Ishikawa (cell line): Measurements from ENCODE around the gene PTPRD.

Experiments
- CEBPB ChIP-seq: IDR thresholded peaks from 2 replicates; pipeline ENCODE4 v1.6.1; 2012
- CREB1 ChIP-seq: IDR thresholded peaks from 2 replicates; pipeline ENCODE4 v1.6.1; 2012; ENCODE audit warnings: low read depth
- EGR1 ChIP-seq: IDR thresholded peaks from 2 replicates; pipeline ENCODE4 v1.6.1; 2012
- EP300 ChIP-seq: IDR thresholded peaks from 2 replicates; pipeline ENCODE4 v1.6.1; 2012; ENCODE audit warnings: borderline replicate concordance
- FOXM1 ChIP-seq: IDR thresholded peaks from 2 replicates; pipeline ENCODE4 v1.6.1; 2012; ENCODE audit warnings: low read depth, borderline replicate concordance
- NFIC ChIP-seq: IDR thresholded peaks from 2 replicates; pipeline ENCODE4 v1.6.1; 2012
- RAD21 ChIP-seq: IDR thresholded peaks from 2 replicates; pipeline ENCODE4 v1.6.1; 2012; ENCODE audit warnings: low read depth
- TAF1 ChIP-seq: IDR thresholded peaks from 2 replicates; pipeline ENCODE4 v1.6.1; 2012; ENCODE audit warnings: low read depth, mild to moderate bottlenecking
- TCF12 ChIP-seq: IDR thresholded peaks from 2 replicates; pipeline ENCODE4 v1.6.1; 2012; ENCODE audit warnings: low read depth
- TEAD4 ChIP-seq: IDR thresholded peaks from 2 replicates; pipeline ENCODE4 v1.6.1; 2012
- YY1 ChIP-seq: IDR thresholded peaks from 2 replicates; pipeline ENCODE4 v1.6.1; 2012; ENCODE audit warnings: low read depth
- ZBTB7A ChIP-seq: IDR thresholded peaks from 2 replicates; pipeline ENCODE4 v1.6.1; 2012; ENCODE audit warnings: low read depth
- TF ChIP-seq, protein P1 (sequence below): IDR thresholded peaks from 2 replicates; pipeline ENCODE4 v1.6.1; 2012
- TF ChIP-seq, protein P2 (sequence below): IDR thresholded peaks from 2 replicates; pipeline ENCODE4 v1.6.1; 2012
- TF ChIP-seq, protein P3 (sequence below): IDR thresholded peaks from 2 replicates; pipeline ENCODE4 v1.6.1; 2012; ENCODE audit warnings: low read depth, mild to moderate bottlenecking

PTPRD gene

DNA sequence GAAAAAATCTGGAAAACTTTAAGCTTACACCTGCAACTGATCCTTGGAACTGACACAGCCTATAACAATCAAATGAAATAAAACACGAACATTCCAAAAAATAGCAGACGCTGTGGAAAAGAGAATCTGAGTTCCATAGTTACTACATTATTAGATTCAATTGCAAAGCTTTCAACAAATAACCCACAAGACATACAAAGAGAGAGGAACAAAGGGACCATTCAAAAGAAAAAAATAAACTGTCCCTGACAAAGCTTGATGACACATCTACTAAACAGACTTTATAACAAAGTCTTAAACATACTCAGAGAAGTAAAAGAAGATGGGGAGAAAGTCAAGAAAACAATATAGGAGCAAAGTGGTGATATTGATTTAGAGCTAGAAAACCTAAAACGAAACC, 1123.6 kb downstream of the PTPRD start:
- TF ChIP-seq RAD21 (no peak), TEAD4 (no peak), TAF1 (no peak), ZBTB7A (no peak)

DNA sequence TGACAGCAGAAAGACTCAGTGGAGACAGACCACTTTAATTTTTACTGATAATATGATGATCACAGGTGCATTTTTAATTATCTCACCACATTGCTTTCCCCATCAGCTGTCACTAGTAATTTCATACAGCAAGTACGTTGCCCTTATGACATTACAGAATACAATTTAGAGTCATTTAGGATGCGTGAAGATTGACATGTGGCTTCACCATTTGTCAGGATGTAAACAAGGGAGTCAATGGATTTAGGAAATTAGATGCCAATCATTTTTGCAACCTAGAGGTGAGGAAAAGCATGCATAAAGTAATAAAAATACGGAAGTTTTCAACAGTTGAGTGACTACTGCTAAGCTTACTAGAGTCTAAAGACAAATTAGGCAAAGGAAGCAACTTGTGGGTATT, 1129.6 kb downstream of the PTPRD start:
- TF ChIP-seq TCF12 (no peak), TAF1 (no peak), CREB1 (no peak), RAD21 (no peak), FOXM1 (no peak), TEAD4 (no peak), EP300 (no peak), NFIC (no peak), EGR1 (no peak), CEBPB (no peak), ZBTB7A (no peak), YY1 (no peak)
- TF ChIP-seq, protein P1, sequence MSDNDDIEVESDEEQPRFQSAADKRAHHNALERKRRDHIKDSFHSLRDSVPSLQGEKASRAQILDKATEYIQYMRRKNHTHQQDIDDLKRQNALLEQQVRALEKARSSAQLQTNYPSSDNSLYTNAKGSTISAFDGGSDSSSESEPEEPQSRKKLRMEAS = no peak
- TF ChIP-seq, protein P2, sequence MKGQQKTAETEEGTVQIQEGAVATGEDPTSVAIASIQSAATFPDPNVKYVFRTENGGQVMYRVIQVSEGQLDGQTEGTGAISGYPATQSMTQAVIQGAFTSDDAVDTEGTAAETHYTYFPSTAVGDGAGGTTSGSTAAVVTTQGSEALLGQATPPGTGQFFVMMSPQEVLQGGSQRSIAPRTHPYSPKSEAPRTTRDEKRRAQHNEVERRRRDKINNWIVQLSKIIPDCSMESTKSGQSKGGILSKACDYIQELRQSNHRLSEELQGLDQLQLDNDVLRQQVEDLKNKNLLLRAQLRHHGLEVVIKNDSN = no peak
- TF ChIP-seq, protein P3, sequence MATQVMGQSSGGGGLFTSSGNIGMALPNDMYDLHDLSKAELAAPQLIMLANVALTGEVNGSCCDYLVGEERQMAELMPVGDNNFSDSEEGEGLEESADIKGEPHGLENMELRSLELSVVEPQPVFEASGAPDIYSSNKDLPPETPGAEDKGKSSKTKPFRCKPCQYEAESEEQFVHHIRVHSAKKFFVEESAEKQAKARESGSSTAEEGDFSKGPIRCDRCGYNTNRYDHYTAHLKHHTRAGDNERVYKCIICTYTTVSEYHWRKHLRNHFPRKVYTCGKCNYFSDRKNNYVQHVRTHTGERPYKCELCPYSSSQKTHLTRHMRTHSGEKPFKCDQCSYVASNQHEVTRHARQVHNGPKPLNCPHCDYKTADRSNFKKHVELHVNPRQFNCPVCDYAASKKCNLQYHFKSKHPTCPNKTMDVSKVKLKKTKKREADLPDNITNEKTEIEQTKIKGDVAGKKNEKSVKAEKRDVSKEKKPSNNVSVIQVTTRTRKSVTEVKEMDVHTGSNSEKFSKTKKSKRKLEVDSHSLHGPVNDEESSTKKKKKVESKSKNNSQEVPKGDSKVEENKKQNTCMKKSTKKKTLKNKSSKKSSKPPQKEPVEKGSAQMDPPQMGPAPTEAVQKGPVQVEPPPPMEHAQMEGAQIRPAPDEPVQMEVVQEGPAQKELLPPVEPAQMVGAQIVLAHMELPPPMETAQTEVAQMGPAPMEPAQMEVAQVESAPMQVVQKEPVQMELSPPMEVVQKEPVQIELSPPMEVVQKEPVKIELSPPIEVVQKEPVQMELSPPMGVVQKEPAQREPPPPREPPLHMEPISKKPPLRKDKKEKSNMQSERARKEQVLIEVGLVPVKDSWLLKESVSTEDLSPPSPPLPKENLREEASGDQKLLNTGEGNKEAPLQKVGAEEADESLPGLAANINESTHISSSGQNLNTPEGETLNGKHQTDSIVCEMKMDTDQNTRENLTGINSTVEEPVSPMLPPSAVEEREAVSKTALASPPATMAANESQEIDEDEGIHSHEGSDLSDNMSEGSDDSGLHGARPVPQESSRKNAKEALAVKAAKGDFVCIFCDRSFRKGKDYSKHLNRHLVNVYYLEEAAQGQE = no peak

DNA sequence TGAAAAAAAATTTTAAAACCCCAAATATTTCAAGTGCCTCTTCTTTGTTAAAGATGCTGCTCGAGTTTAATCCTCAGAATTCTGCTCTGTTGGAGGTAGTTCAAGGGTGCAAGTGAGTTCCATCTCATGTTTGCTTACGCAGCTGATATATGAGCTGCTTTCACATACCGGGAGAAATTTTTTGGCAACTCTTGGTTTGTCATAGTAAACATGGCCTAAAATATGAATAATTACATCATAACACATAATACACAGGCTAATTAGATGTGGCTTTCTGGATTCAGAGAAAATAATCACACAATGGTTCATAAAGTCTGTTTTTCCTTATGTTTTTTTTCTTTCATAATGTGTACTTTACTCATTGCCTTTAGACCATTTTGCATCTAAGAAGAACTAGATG, 1134.1 kb downstream of the PTPRD start:
- TF ChIP-seq, protein P1 = no peak
- TF ChIP-seq TEAD4 = no peak
- no peak for TF ChIP-seq CEBPB
- no peak for TF ChIP-seq EP300
- TF ChIP-seq ZBTB7A = no peak
- no peak for TF ChIP-seq RAD21
- TF ChIP-seq NFIC = no peak
- TF ChIP-seq, protein P3 = no peak

DNA sequence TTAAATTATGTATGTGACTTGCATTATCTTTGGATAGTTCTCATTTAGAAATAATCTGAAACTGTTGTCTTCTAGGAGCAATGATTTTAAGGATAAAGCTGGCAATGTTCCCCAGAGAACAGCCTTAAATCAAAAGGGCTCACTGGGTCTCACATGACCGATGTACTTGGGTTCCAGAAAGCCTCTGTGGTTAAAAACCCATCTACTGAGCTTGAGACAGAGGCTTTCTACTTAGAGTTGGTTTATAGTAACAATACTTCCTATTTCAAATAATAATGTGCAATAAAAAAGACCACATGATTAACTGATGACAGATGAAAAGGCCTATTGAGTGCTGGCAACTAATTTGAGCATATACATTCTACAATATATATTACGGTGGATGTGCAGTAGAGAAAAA, 1143.5 kb downstream of the PTPRD start:
- TF ChIP-seq, protein P3 = no peak
- TF ChIP-seq FOXM1 (no peak), EGR1 (no peak), EP300 (no peak), ZBTB7A (no peak), TCF12 (no peak), RAD21 (no peak), NFIC (no peak), YY1 (no peak), TAF1 (no peak), TEAD4 (no peak), CREB1 (no peak), CEBPB (no peak)
- TF ChIP-seq, protein P2 = no peak
- TF ChIP-seq, protein P1 = no peak

DNA sequence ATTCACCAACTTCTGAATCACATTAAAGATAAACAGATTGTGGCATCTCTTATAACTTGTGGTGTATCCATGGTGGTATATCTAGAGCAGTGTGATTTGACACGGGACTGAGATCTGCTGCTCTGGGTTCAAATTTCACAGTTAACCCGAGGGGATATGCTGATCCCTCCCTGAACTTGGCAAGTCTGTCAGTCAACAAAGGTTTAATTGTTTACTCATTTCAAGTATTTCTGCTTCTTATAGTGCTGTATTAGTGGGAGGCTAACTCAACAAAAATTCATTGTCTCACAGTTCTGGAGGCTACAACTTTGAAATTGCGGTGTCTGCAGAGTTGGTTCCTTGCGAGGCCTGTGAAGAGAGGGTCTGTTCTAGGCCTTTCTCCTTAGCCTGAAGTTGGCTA, 1175.2 kb downstream of the PTPRD start:
- no peak for TF ChIP-seq TEAD4
- no peak for TF ChIP-seq CREB1
- no peak for TF ChIP-seq YY1
- no peak for TF ChIP-seq EGR1
- no peak for TF ChIP-seq EP300
- TF ChIP-seq, protein P1 = no peak
- TF ChIP-seq NFIC = no peak
